ENCODE data around the gene DTX1. TPM values are rescaled to one million over a fixed set of nuclear protein-coding genes. Genes with fewer than 3 reads are reported as not detected.

The DTX1 gene
- total and polyA plus RNA-seq, 4 donors: 2.1 to 33.2 (median 10.0) TPM

DNA sequence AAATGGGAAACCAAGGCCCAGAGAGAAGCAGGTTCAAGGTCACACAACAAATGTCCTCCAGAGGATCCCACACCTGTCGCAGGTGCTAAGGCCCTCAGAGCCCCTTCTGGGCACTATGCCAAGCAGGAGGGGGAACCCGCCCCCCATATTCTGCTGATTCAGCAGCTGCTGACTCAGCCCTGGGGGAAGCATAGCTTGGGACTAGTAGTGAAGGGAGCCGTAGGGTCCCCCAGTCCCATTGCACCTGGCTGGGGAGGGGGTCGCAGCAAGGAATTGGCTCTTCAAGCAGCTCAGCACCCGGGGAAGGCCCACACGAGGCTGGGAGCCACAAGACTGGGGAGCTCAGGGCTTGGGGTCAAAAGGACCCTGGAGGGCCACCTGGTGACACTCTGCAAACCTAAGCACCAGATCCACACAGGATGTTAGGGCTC, 78.0 kb downstream of the DTX1 start:
- no peaks in the 10 kb centered on the region for H3K9me3 ChIP-seq (ENCODE audit: control insufficient read depth in 4 of 4, low read length in 3 of 4)
- peaks cover 0 to 5% (median 1%) of the 10 kb centered on the region in 4 donors for H3K27me3 ChIP-seq (ENCODE audit: control insufficient read depth in 4 of 4, insufficient read depth in 4 of 4, low read length in 3 of 4)
- TF ChIP-seq RAD21 (IDR thresholded peaks at IDR 0.05) (no peak), HNF4G (IDR thresholded peaks at IDR 0.05) (no peak), JUND (IDR thresholded peaks at IDR 0.05) (no peak), NR2F2 (IDR thresholded peaks at IDR 0.05) (no peak), RXRA (IDR thresholded peaks at IDR 0.05) (no peak), YY1 (IDR thresholded peaks at IDR 0.05) (no peak), GABPA (IDR thresholded peaks at IDR 0.05 in 1 of 2, conservative IDR thresholded peaks at IDR 0.05 in 1 of 2) (no peak), EGR1 (IDR thresholded peaks at IDR 0.05; ENCODE audit: low read depth in 2 of 2) (no peak), FOXA1 (IDR thresholded peaks at IDR 0.05) (no peak), HNF4A (conservative IDR thresholded peaks at IDR 0.05) (no peak), FOXA2 (IDR thresholded peaks at IDR 0.05) (no peak)
- TF ChIP-seq, protein P1, sequence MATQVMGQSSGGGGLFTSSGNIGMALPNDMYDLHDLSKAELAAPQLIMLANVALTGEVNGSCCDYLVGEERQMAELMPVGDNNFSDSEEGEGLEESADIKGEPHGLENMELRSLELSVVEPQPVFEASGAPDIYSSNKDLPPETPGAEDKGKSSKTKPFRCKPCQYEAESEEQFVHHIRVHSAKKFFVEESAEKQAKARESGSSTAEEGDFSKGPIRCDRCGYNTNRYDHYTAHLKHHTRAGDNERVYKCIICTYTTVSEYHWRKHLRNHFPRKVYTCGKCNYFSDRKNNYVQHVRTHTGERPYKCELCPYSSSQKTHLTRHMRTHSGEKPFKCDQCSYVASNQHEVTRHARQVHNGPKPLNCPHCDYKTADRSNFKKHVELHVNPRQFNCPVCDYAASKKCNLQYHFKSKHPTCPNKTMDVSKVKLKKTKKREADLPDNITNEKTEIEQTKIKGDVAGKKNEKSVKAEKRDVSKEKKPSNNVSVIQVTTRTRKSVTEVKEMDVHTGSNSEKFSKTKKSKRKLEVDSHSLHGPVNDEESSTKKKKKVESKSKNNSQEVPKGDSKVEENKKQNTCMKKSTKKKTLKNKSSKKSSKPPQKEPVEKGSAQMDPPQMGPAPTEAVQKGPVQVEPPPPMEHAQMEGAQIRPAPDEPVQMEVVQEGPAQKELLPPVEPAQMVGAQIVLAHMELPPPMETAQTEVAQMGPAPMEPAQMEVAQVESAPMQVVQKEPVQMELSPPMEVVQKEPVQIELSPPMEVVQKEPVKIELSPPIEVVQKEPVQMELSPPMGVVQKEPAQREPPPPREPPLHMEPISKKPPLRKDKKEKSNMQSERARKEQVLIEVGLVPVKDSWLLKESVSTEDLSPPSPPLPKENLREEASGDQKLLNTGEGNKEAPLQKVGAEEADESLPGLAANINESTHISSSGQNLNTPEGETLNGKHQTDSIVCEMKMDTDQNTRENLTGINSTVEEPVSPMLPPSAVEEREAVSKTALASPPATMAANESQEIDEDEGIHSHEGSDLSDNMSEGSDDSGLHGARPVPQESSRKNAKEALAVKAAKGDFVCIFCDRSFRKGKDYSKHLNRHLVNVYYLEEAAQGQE (IDR thresholded peaks at IDR 0.05): no peak
- TF ChIP-seq, protein P2, sequence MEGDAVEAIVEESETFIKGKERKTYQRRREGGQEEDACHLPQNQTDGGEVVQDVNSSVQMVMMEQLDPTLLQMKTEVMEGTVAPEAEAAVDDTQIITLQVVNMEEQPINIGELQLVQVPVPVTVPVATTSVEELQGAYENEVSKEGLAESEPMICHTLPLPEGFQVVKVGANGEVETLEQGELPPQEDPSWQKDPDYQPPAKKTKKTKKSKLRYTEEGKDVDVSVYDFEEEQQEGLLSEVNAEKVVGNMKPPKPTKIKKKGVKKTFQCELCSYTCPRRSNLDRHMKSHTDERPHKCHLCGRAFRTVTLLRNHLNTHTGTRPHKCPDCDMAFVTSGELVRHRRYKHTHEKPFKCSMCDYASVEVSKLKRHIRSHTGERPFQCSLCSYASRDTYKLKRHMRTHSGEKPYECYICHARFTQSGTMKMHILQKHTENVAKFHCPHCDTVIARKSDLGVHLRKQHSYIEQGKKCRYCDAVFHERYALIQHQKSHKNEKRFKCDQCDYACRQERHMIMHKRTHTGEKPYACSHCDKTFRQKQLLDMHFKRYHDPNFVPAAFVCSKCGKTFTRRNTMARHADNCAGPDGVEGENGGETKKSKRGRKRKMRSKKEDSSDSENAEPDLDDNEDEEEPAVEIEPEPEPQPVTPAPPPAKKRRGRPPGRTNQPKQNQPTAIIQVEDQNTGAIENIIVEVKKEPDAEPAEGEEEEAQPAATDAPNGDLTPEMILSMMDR (IDR thresholded peaks at IDR 0.05; ENCODE audit: low read depth, low read length, missing input control): no peak
- TF ChIP-seq, protein P3, sequence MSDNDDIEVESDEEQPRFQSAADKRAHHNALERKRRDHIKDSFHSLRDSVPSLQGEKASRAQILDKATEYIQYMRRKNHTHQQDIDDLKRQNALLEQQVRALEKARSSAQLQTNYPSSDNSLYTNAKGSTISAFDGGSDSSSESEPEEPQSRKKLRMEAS (IDR thresholded peaks at IDR 0.05): no peak
- no peak overlapping the region for H3K4me3 ChIP-seq (ENCODE audit: low read depth in 1 of 3, low read length in 3 of 3)
- H3K36me3 ChIP-seq (ENCODE audit: control insufficient read depth in 4 of 4, insufficient read depth in 3 of 4, low read depth in 1 of 4, low read length in 3 of 4): no peaks in the 10 kb centered on the region
- no peak overlapping the region for H3K27ac ChIP-seq (ENCODE audit: low read depth in 1 of 2, low read length in 2 of 2)
- no peak for DNase-seq (ENCODE audit: low spot score)
- H3K9ac ChIP-seq (ENCODE audit: low read depth in 1 of 2, low read length in 2 of 2): no peak overlapping the region
- peaks cover 0 to 4% (median 3%) of the 10 kb centered on the region in 4 donors for H3K4me1 ChIP-seq (ENCODE audit: control insufficient read depth in 4 of 4, insufficient read depth in 4 of 4, low read length in 3 of 4)
- WGBS: 54% methylated on average over 6 of the region's 6 CpGs

DNA sequence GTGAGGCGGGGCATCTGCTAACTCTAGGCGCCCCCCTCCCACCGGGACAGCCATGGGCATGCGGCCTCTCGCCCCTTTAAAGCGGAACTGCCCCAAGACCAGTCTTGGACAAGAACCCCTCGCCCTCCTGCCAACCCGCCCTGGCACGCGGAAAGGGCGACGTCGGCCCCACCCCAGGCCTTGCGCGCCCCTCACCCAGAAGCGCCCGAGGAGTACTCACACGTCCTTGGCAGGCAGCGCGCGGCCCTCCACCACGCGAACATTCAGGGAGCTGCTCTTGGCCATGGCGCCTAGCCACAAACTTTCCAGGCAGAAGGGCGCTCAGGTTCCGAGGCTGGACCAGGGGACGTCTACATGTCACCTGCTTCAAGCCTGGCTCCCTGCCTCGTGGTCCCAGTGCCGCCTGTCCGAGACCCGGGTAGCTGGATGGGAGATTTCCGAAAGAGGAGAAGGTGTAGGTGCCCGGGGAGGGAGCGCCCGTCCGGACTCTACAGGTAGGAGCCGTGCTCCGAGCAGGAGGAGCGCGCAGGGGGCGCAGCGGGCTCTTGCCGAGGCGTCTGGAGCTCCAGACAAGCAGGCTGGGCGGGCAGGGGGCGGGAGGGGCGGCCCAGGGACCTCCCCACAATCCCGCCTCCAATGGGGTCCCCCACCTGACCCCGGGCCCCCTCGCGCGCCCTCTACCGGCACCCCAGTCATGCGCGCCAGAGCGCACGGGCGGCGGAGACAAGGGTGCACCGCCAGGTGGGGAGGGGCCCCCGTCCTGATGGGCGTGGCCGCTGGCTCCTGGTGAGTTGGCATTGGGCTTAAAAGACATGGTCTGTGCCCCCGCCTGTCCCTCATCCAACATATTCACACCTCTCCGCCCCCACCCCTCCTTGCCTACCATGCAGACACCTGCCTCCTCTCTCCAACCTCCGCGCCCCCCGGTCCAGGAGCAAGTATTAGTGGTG, 78.9 kb downstream of the DTX1 start, which contains the start of gene RASAL1:
Gene RASAL1, minus strand, starts transcription at position 584 of the 950 bp plus-strand sequence. Its CDS starts 299 bp downstream, at position 285.
- TF ChIP-seq NR2F2 (IDR thresholded peaks at IDR 0.05): no peak
- TF ChIP-seq, protein P2 (IDR thresholded peaks at IDR 0.05; ENCODE audit: low read depth, low read length, missing input control): peak; percentile 30
- TF ChIP-seq RAD21 (IDR thresholded peaks at IDR 0.05): no peak
- no peak for TF ChIP-seq EGR1 (IDR thresholded peaks at IDR 0.05; ENCODE audit: low read depth in 2 of 2)
- peaks cover 0 to 4% (median 3%) of the 10 kb centered on the region in 4 donors for H3K4me1 ChIP-seq (ENCODE audit: control insufficient read depth in 4 of 4, insufficient read depth in 4 of 4, low read length in 3 of 4)
- peaks cover 0 to 5% (median 1%) of the 10 kb centered on the region in 4 donors for H3K27me3 ChIP-seq (ENCODE audit: control insufficient read depth in 4 of 4, insufficient read depth in 4 of 4, low read length in 3 of 4)
- peak within 1 kb of the TSS in 1 of 3 donors; percentile 16 for H3K4me3 ChIP-seq (ENCODE audit: low read depth in 1 of 3, low read length in 3 of 3)
- no peaks in the 10 kb centered on the region for H3K9me3 ChIP-seq (ENCODE audit: control insufficient read depth in 4 of 4, low read length in 3 of 4)
- DNase-seq (ENCODE audit: low spot score): peak; percentile 50
- no peak within 1 kb of the TSS for H3K27ac ChIP-seq (ENCODE audit: low read depth in 1 of 2, low read length in 2 of 2)
- no peak within 1 kb of the TSS for H3K9ac ChIP-seq (ENCODE audit: low read depth in 1 of 2, low read length in 2 of 2)
- H3K36me3 ChIP-seq (ENCODE audit: control insufficient read depth in 4 of 4, insufficient read depth in 3 of 4, low read depth in 1 of 4, low read length in 3 of 4): no peaks in the 10 kb centered on the region
- WGBS: 6% methylated on average over 68 of the region's 68 CpGs

Data from liver (tissue), 9 donors.